ENCODE data around the gene BRIP1. TPM values are rescaled to one million over a fixed set of nuclear protein-coding genes. Genes with fewer than 3 reads are reported as not detected.

BRIP1 gene
- total RNA-seq, 1 experiment from 2014 or later: 9.4 TPM

- CTCF ChIA-PET: interaction anchor here (0.5 kb wide), 1 partner anchor 55 kb away, joined by 8 read pairs; no protein-coding TSS in a partner anchor
- H3K4me1 ChIP-seq (ENCODE audit: control insufficient read depth, insufficient read depth, low read length): no peaks in the 10 kb centered on the region
- intact Hi-C loops (cut with micrococcal nuclease; ENCODE audit: unreplicated experiment): no loop called here
- H3K9me3 ChIP-seq (ENCODE audit: control insufficient read depth, insufficient read depth, low read depth, low read length): peaks cover 9% of the 10 kb centered on the region; the same call in 1 of the 2 replicates
- H3K36me3 ChIP-seq (ENCODE audit: control insufficient read depth, insufficient read depth, low read length): no peaks in the 10 kb centered on the region
- no TSS peak for BruUV-seq (replicated peaks)
- POLR2A ChIA-PET: no interaction called here
- no peak for TF ChIP-seq CTCF (IDR thresholded peaks at IDR 0.05)
- no peak for TF ChIP-seq TCF7L2 (IDR thresholded peaks at IDR 0.05; ENCODE audit: low read depth, low read length)
- TF ChIP-seq SIN3A (IDR thresholded peaks at IDR 0.05; ENCODE audit: borderline replicate concordance, insufficient read depth, low read depth, low read length): no peak
- TF ChIP-seq POLR2AphosphoS5 (IDR thresholded peaks at IDR 0.05; ENCODE audit: low read depth, low read length): no peak
- no peak for TF ChIP-seq REST (IDR thresholded peaks at IDR 0.05; ENCODE audit: insufficient read depth in 1 of 2, low read depth in 2 of 2, low read length in 1 of 2)
- no peaks in the 10 kb centered on the region for H3K27me3 ChIP-seq (ENCODE audit: control insufficient read depth, insufficient read depth, low read length)
- H3K27ac ChIP-seq (ENCODE audit: low read length): no peak overlapping the region
- no peak for ATAC-seq
- no peak overlapping the region for H3K4me3 ChIP-seq (ENCODE audit: low read depth in 2 of 2, low read length in 2 of 2)
- DNase-seq (ENCODE audit: low read depth, low spot score): no peak
- in situ Hi-C loops (cut with HindIII; ENCODE audit: low pct_unique_long_range_greater_than_20kb, low sequenced_read_pairs): no loop called here
Measured at GRCh38 chr17:61734012-61734411, 129.3 kb downstream of the BRIP1 start.

GRCh38 chr17:61733021-61733420 is 130.3 kb downstream of the BRIP1 start:
- Histone ChIP-seq H3K27ac (ENCODE audit: low read length) (no peak overlapping the region), H3K4me3 (ENCODE audit: low read depth in 2 of 2, low read length in 2 of 2) (no peak overlapping the region), H3K9me3 (ENCODE audit: control insufficient read depth, insufficient read depth, low read depth, low read length) (peaks cover 9% of the 10 kb centered on the region; the same call in 1 of the 2 replicates), H3K4me1 (ENCODE audit: control insufficient read depth, insufficient read depth, low read length) (no peaks in the 10 kb centered on the region), H3K27me3 (ENCODE audit: control insufficient read depth, insufficient read depth, low read length) (no peaks in the 10 kb centered on the region), H3K36me3 (ENCODE audit: control insufficient read depth, insufficient read depth, low read length) (no peaks in the 10 kb centered on the region)
- intact Hi-C loops (cut with micrococcal nuclease; ENCODE audit: unreplicated experiment) (no loop called here), in situ Hi-C loops (cut with HindIII; ENCODE audit: low pct_unique_long_range_greater_than_20kb, low sequenced_read_pairs) (no loop called here)
- ATAC-seq: no peak
- no peak for DNase-seq (ENCODE audit: low read depth, low spot score)
- BruUV-seq (replicated peaks): no TSS peak
- TF ChIP-seq CTCF (IDR thresholded peaks at IDR 0.05) (no peak), POLR2AphosphoS5 (IDR thresholded peaks at IDR 0.05; ENCODE audit: low read depth, low read length) (no peak), TCF7L2 (IDR thresholded peaks at IDR 0.05; ENCODE audit: low read depth, low read length) (no peak), SIN3A (IDR thresholded peaks at IDR 0.05; ENCODE audit: borderline replicate concordance, insufficient read depth, low read depth, low read length) (no peak), REST (IDR thresholded peaks at IDR 0.05; ENCODE audit: insufficient read depth in 1 of 2, low read depth in 2 of 2, low read length in 1 of 2) (no peak)
- CTCF ChIA-PET: no interaction called here
- POLR2A ChIA-PET: no interaction called here
